KMS-11 (cell line): ENCODE data around the gene PRMT3.
A peak's percentile ranks its signal among the peaks of the same experiment; 100 is the strongest.
"Not testable (repeated sequence)": the region's sequence is repeated elsewhere in the genome, so short reads cannot be mapped to it uniquely, and the experiment has no call there.

ENCODE experiments used
- H2AFZ ChIP-seq: fragments of 200-600 bp; sonication (generic); 2 replicates; pipeline ENCODE4 v1.6.1; 2016; ENCODE audit warnings: antibody characterized with exemption, mixed run types, low read depth
- H3K27ac ChIP-seq: fragments of 200-600 bp; sonication (generic); 2 replicates; pipeline ENCODE4 v1.6.1; 2016; ENCODE audit warnings: mild to moderate bottlenecking, mixed run types
- H3K27me3 ChIP-seq: fragments of 200-600 bp; sonication (generic); 2 replicates; pipeline ENCODE4 v1.6.1; 2017; ENCODE audit warnings: mild to moderate bottlenecking, low read depth, mixed run types, moderate library complexity; ENCODE audit not compliant: insufficient read depth
- H3K36me3 ChIP-seq: fragments of 200-600 bp; sonication (generic); 2 replicates; pipeline ENCODE4 v1.6.1; 2017; ENCODE audit warnings: mild to moderate bottlenecking, mixed run types; ENCODE audit not compliant: insufficient read depth
- H3K4me1 ChIP-seq: fragments of 200-600 bp; sonication (generic); 2 replicates; pipeline ENCODE4 v1.6.1; 2016; ENCODE audit warnings: mild to moderate bottlenecking, low read depth, mixed run types; ENCODE audit not compliant: poor library complexity, severe bottlenecking
- H3K4me2 ChIP-seq: fragments of 200-600 bp; sonication (generic); 2 replicates; pipeline ENCODE4 v1.7.0; 2016; ENCODE audit warnings: mild to moderate bottlenecking, mixed run types
- H3K4me3 ChIP-seq: fragments of 200-600 bp; sonication (generic); IDR thresholded peaks from 2 replicates; pipeline ENCODE4 v1.6.1; 2017; ENCODE audit warnings: low read depth, low read length, mixed read lengths; ENCODE audit not compliant: insufficient read depth
- H3K79me2 ChIP-seq: fragments of 200-600 bp; sonication (generic); 2 replicates; pipeline ENCODE4 v1.6.1; 2016; ENCODE audit warnings: low read depth, mixed run types; ENCODE audit not compliant: insufficient read depth
- H3K9ac ChIP-seq: fragments of 200-600 bp; sonication (generic); 2 replicates; pipeline ENCODE4 v1.6.1; 2016; ENCODE audit warnings: mild to moderate bottlenecking, mixed run types
- H4K20me1 ChIP-seq: fragments of 200-600 bp; sonication (generic); 2 replicates; pipeline ENCODE4 v1.6.1; 2016; ENCODE audit warnings: mild to moderate bottlenecking, mixed run types; ENCODE audit not compliant: insufficient read depth
- TF ChIP-seq, protein P1 (sequence below): fragments of 200-600 bp; sonication (generic); conservative IDR thresholded peaks from 2 replicates; pipeline ENCODE4 v1.6.1; 2017; ENCODE audit warnings: low read depth, mild to moderate bottlenecking, antibody characterized with exemption, low read length, moderate library complexity, mixed read lengths

PRMT3 gene

DNA sequence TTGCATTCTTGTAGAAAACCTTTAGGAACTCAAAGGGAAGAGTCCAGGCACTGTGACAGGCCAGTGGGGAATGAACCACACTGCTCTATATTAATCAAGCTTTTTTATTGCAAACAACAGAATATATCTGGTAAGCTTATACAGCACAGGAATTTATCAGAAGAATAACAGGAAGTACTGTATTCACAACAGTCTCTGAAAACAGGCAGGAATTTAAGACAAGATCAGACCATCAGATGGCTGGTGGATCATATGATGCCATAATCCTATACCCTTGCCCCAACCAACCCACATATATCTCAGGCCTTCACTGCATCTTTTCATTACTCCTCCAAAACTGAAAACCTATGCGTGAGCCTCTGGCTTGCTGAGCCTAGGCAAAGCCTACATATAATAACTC, 25.0 kb upstream of the PRMT3 start:
- Histone ChIP-seq H3K27ac (no peak overlapping the region), H3K27me3 (no peaks in the 10 kb centered on the region), H4K20me1 (no peaks in the 10 kb centered on the region), H3K4me3 (no peak overlapping the region), H3K4me2 (no peak overlapping the region), H3K36me3 (no peaks in the 10 kb centered on the region), H3K4me1 (peaks cover 19% of the 10 kb centered on the region), H3K9ac (no peak overlapping the region), H3K79me2 (no peaks in the 10 kb centered on the region), H2AFZ (peak overlapping the region; percentile 95)
- TF ChIP-seq, protein P1, sequence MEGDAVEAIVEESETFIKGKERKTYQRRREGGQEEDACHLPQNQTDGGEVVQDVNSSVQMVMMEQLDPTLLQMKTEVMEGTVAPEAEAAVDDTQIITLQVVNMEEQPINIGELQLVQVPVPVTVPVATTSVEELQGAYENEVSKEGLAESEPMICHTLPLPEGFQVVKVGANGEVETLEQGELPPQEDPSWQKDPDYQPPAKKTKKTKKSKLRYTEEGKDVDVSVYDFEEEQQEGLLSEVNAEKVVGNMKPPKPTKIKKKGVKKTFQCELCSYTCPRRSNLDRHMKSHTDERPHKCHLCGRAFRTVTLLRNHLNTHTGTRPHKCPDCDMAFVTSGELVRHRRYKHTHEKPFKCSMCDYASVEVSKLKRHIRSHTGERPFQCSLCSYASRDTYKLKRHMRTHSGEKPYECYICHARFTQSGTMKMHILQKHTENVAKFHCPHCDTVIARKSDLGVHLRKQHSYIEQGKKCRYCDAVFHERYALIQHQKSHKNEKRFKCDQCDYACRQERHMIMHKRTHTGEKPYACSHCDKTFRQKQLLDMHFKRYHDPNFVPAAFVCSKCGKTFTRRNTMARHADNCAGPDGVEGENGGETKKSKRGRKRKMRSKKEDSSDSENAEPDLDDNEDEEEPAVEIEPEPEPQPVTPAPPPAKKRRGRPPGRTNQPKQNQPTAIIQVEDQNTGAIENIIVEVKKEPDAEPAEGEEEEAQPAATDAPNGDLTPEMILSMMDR, result no peak

DNA sequence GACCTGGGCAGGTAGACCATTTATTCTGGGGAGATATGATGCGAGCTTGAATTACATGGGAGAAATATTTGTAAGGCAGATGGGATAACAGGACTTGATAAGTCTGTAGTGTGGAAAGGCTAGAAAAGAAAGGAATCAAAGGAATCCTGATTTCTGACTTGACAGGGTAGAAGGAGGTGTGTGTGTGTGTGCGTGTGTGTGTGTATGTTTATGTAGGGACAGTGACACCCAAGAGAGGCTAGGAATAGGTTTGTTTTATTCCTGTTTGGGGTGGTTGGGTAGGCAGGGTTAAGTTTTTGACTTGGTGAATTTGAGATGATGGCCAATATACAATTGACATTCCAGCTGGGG, 24.4 kb upstream of the PRMT3 start:
- peak overlapping the region; percentile 91 for H3K9ac ChIP-seq

DNA sequence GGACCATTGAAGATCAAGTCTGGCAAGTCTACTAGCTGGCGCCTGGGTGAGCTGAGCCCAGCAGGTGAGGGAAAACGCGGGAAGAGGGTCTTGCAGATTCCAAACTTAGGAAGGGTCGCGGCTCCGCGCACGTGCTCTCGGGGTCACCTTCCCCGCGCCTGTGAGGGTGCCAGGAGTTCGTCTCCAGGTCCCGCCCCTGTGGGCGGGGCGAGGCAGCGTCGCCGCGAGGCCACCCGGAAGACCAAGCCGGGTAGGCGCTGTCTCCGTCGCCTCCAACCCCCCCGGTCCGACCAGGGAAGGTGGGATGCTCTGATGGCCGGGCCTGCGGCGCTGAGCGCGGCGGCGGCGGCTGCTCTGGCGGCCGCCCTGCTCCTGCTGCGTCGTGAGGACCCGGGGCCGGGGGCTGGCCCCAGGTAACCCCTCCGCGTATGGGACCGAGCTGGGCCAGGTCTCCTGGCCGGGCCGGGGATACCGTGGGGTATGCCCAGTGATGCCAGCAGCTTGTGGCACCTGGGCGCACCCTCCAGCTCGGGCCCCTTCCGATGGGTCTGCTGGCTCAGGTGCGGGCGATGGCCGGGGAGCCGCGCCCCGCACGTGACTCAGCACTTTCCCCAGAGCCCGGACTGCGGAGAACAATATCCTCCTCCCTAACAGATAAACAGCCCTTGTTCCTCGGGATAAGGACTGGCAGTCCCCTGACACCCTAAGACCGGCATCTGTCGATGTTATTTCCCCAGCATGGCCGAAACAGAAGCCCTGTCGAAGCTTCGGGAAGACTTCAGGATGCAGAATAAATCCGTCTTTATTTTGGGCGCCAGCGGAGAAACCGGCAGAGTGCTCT, 23.8 kb upstream of the PRMT3 start, which contains the start of gene HTATIP2:
HTATIP2 (plus strand) TSS at position 215 of the 841 bp plus-strand sequence; CDS start at position 739, 524 bp downstream.
- Histone ChIP-seq H3K27me3 (no peaks in the 10 kb centered on the region), H3K36me3 (no peaks in the 10 kb centered on the region), H3K4me2 (peak within 1 kb of the TSS; percentile 65), H3K79me2 (no peaks in the 10 kb centered on the region), H3K4me3 (peak within 1 kb of the TSS; percentile 68), H2AFZ (peak within 1 kb of the TSS; percentile 95), H3K27ac (peak within 1 kb of the TSS; percentile 70), H4K20me1 (no peaks in the 10 kb centered on the region), H3K4me1 (peaks cover 27% of the 10 kb centered on the region), H3K9ac (peak within 1 kb of the TSS; percentile 91)
- TF ChIP-seq, protein P1, result no peak

More for the DNA sequence above, 24.4 kb upstream of the PRMT3 start:
- H3K4me1 ChIP-seq, result peaks cover 21% of the 10 kb centered on the region
- H4K20me1 ChIP-seq, result no peaks in the 10 kb centered on the region
- H2AFZ ChIP-seq, result peak overlapping the region; percentile 95
- no peaks in the 10 kb centered on the region for H3K36me3 ChIP-seq
- TF ChIP-seq, protein P1, result no peak
- no peaks in the 10 kb centered on the region for H3K79me2 ChIP-seq
- H3K4me2 ChIP-seq, result peak overlapping the region; percentile 65
- H3K27ac ChIP-seq, result peak overlapping the region; percentile 70; the same call in 1 of the 2 replicates
- H3K4me3 ChIP-seq, result peak overlapping the region; percentile 68
- no peaks in the 10 kb centered on the region for H3K27me3 ChIP-seq

- Histone ChIP-seq H3K36me3 (no peaks in the 10 kb centered on the region), H3K79me2 (no peaks in the 10 kb centered on the region), H3K4me1 (peaks cover 29% of the 10 kb centered on the region), H3K9ac (peak overlapping the region; percentile 91), H3K4me2 (peak overlapping the region; percentile 65), H3K4me3 (peak overlapping the region; percentile 68), H4K20me1 (no peaks in the 10 kb centered on the region), H2AFZ (peak overlapping the region; percentile 95; the same call in 1 of the 2 replicates), H3K27ac (peak overlapping the region; percentile 70), H3K27me3 (no peaks in the 10 kb centered on the region)
- TF ChIP-seq, protein P1, result no peak
Measured at GRCh38 chr11:20364341-20364792, 23.1 kb upstream of the PRMT3 start.

- H3K4me3 ChIP-seq, H3K4me2 ChIP-seq, H3K36me3 ChIP-seq, H3K27ac ChIP-seq, H3K9ac ChIP-seq, H4K20me1 ChIP-seq, H3K79me2 ChIP-seq, H2AFZ ChIP-seq, H3K27me3 ChIP-seq: not testable (repeated sequence)
- H3K4me1 ChIP-seq, result peaks cover 29% of the 10 kb centered on the region
Measured at GRCh38 chr11:20365465-20365864, 22.1 kb upstream of the PRMT3 start.
